H1 (cell line): ENCODE data around the gene TFRC. TPM values are rescaled to one million over a fixed set of nuclear protein-coding genes. Genes with fewer than 3 reads are reported as not detected.

Experiments
- CTCF ChIA-PET: fragments of 300-600 bp; sonication (Branson Sonifier 250); formaldehyde crosslinking; loops from one replicate; lab custom pipeline; 2021; ENCODE audit not compliant: partially characterized antibody; lab: Charles Lee
- POLR2A ChIA-PET: fragments of 300-600 bp; sonication (Branson Sonifier 250); formaldehyde crosslinking; loops from one replicate; lab custom pipeline; 2021; ENCODE audit warnings: inconsistent platforms; ENCODE audit not compliant: partially characterized antibody; lab: Charles Lee
- DNase-seq, 2 experiments: peaks; one replicate each; pipeline versions ENCODE4 v3.0.0 to v3.0.0-alpha.2; 2010 to 2022; ENCODE audit warnings: low spot score in 2 of 2, low read depth in 1 of 2, mixed read lengths in 1 of 2
- FAIRE-seq: peaks from 2 replicates; lab custom pipeline; 2011; peaks lifted over from hg19 to GRCh38; lab: Jason Lieb, UNC
- H2AFZ ChIP-seq: 2 replicates; pipeline ENCODE4 v1.8.1; 2012; ENCODE audit warnings: low read length, inconsistent platforms
- H2AK5ac ChIP-seq: 2 replicates; pipeline ENCODE4 v1.6.1; 2013; ENCODE audit warnings: low read depth, low read length
- H2BK120ac ChIP-seq: replicated peaks from 2 replicates; pipeline ENCODE3; 2013; ENCODE audit warnings: low read depth, low read length, inconsistent platforms
- H2BK12ac ChIP-seq: 2 replicates; pipeline ENCODE4 v1.6.1; 2013; ENCODE audit warnings: low read depth, low read length
- H2BK15ac ChIP-seq: 2 replicates; pipeline ENCODE4 v1.6.1; 2013; ENCODE audit warnings: low read length
- H2BK20ac ChIP-seq: 2 replicates; pipeline ENCODE4 v1.6.1; 2013; ENCODE audit warnings: low read length
- H2BK5ac ChIP-seq: 2 replicates; pipeline ENCODE4 v1.6.1; 2013; ENCODE audit warnings: low read depth, low read length
- H3K14ac ChIP-seq: 2 replicates; pipeline ENCODE4 v1.6.1; 2013; ENCODE audit warnings: inconsistent platforms; ENCODE audit not compliant: insufficient read length
- H3K18ac ChIP-seq: 2 replicates; pipeline ENCODE4 v1.6.1; 2013; ENCODE audit warnings: low read length; ENCODE audit errors: extremely low read depth
- H3K23ac ChIP-seq: 2 replicates; pipeline ENCODE4 v1.6.1; 2013; ENCODE audit warnings: inconsistent platforms; ENCODE audit not compliant: insufficient read length
- H3K23me2 ChIP-seq: 2 replicates; pipeline ENCODE4 v1.6.1; 2013; ENCODE audit warnings: low read depth, low read length
- H3K27ac ChIP-seq: 2 replicates; pipeline ENCODE4 v1.6.1; 2011; ENCODE audit warnings: low read depth, low read length, inconsistent platforms
- H3K27me3 ChIP-seq, 4 experiments: replicated peaks in 1 of 4; 1 replicate in 1 of 4; 2 replicates in 3 of 4; pipeline versions ENCODE4 v1.6.1 to v1.8.1; 2011 to 2013; ENCODE audit warnings: low read length in 3 of 4, mild to moderate bottlenecking in 3 of 4, inconsistent platforms in 2 of 4, mixed read lengths in 2 of 4, moderate library complexity in 1 of 4; ENCODE audit not compliant: control insufficient read depth in 3 of 4, insufficient read depth in 3 of 4; ENCODE audit errors: extremely low read depth in 1 of 4
- H3K36me3 ChIP-seq, 4 experiments: 2 replicates each; pipeline versions ENCODE4 v1.6.1 to v1.8.1; 2011 to 2013; ENCODE audit warnings: mild to moderate bottlenecking in 4 of 4, low read length in 3 of 4, moderate library complexity in 2 of 4, control low read depth in 1 of 4, inconsistent platforms in 1 of 4; ENCODE audit not compliant: insufficient read depth in 4 of 4, control insufficient read depth in 2 of 4
- H3K4ac ChIP-seq: replicated peaks from 2 replicates; pipeline ENCODE3; 2013; ENCODE audit warnings: low read length, low read depth, mixed read lengths, inconsistent platforms; ENCODE audit not compliant: insufficient read length
- H3K4me1 ChIP-seq, 4 experiments: replicated peaks in 1 of 4; 1 replicate in 1 of 4; 2 replicates in 3 of 4; pipeline versions ENCODE4 v1.6.1 to v1.8.1; 2011 to 2013; ENCODE audit warnings: low read length in 3 of 4, inconsistent platforms in 2 of 4, mixed read lengths in 1 of 4; ENCODE audit not compliant: insufficient read depth in 4 of 4, control insufficient read depth in 3 of 4
- H3K4me2 ChIP-seq, 2 experiments: 2 replicates each; pipeline versions ENCODE4 v1.6.1 to v1.8.1; 2011 to 2013; ENCODE audit warnings: low read depth in 2 of 2, low read length in 2 of 2, control low read depth in 1 of 2, inconsistent platforms in 1 of 2, mild to moderate bottlenecking in 1 of 2; ENCODE audit not compliant: insufficient read depth in 1 of 2
- H3K4me3 ChIP-seq, 4 experiments: fragments of 200-600, 300-600 bp in 1 of 4; sonication (generic), shearing (Covaris generic), sonication (Bioruptor Twin) in 1 of 4; 2 replicates each; pipeline versions ENCODE4 v1.5.1 to v1.8.1; 2011 to 2016; ENCODE audit warnings: low read length in 4 of 4, low read depth in 3 of 4, control low read depth in 2 of 4, inconsistent platforms in 2 of 4, mild to moderate bottlenecking in 2 of 4, mixed read lengths in 1 of 4, moderate library complexity in 1 of 4; ENCODE audit not compliant: insufficient read depth in 2 of 4; ENCODE audit errors: extremely low read depth in 1 of 4
- H3K56ac ChIP-seq: replicated peaks from 2 replicates; pipeline ENCODE3; 2013; ENCODE audit warnings: low read depth, mild to moderate bottlenecking, mixed read lengths, low read length, inconsistent platforms; ENCODE audit not compliant: insufficient read length
- H3K79me1 ChIP-seq: 2 replicates; pipeline ENCODE4 v1.6.1; 2013; ENCODE audit warnings: low read depth, low read length, control low read depth
- H3K79me2 ChIP-seq, 2 experiments: 2 replicates each; pipeline versions ENCODE4 v1.6.1 to v1.8.1; 2012 to 2013; ENCODE audit warnings: low read length in 2 of 2, mild to moderate bottlenecking in 2 of 2, inconsistent platforms in 1 of 2; ENCODE audit not compliant: insufficient read depth in 2 of 2, control insufficient read depth in 1 of 2
- H3K9ac ChIP-seq, 4 experiments: replicated peaks in 1 of 4; 1 replicate in 1 of 4; 2 replicates in 3 of 4; pipeline versions ENCODE4 v1.6.1 to v1.8.1; 2011 to 2013; ENCODE audit warnings: low read depth in 3 of 4, low read length in 3 of 4, control low read depth in 2 of 4, mild to moderate bottlenecking in 2 of 4, moderate library complexity in 2 of 4, inconsistent platforms in 1 of 4; ENCODE audit errors: extremely low read depth in 1 of 4
- H3K9me3 ChIP-seq, 2 experiments: 2 replicates each; pipeline versions ENCODE4 v1.6.1 to v1.8.1; 2012 to 2013; ENCODE audit warnings: mild to moderate bottlenecking in 2 of 2, moderate library complexity in 2 of 2, control low read depth in 1 of 2, inconsistent platforms in 1 of 2, low read depth in 1 of 2, low read length in 1 of 2, mixed read lengths in 1 of 2; ENCODE audit not compliant: insufficient read depth in 2 of 2
- H4K20me1 ChIP-seq, 2 experiments: replicated peaks in 1 of 2; 2 replicates each; pipeline versions ENCODE3 to v1.8.1; 2011 to 2013; ENCODE audit warnings: inconsistent platforms in 2 of 2, low read length in 2 of 2, mild to moderate bottlenecking in 1 of 2; ENCODE audit not compliant: insufficient read depth in 2 of 2, control insufficient read depth in 1 of 2
- H4K5ac ChIP-seq: 2 replicates; pipeline ENCODE4 v1.6.1; 2013; ENCODE audit warnings: low read length, low read depth, mixed read lengths, inconsistent platforms; ENCODE audit not compliant: insufficient read length
- H4K8ac ChIP-seq: 2 replicates; pipeline ENCODE4 v1.8.0; 2013; ENCODE audit warnings: mild to moderate bottlenecking, moderate library complexity, low read length, inconsistent platforms; ENCODE audit not compliant: insufficient read depth; ENCODE audit errors: extremely low read depth
- H4K91ac ChIP-seq: replicated peaks from 2 replicates; pipeline ENCODE3; 2013; ENCODE audit warnings: low read length, mixed read lengths, inconsistent platforms; ENCODE audit not compliant: insufficient read length
- CHD1 ChIP-seq: IDR thresholded peaks from 2 replicates; pipeline ENCODE4 v1.6.1; 2012; ENCODE audit warnings: low read depth, low read length, improper control_type of control experiment
- E2F6 ChIP-seq: IDR thresholded peaks from 2 replicates; pipeline ENCODE4 v1.6.1; 2012; ENCODE audit warnings: inconsistent platforms
- EGR1 ChIP-seq: IDR thresholded peaks from 2 replicates; pipeline ENCODE4 v1.6.1; 2011; ENCODE audit warnings: low read depth, low read length, borderline replicate concordance
- EZH2 ChIP-seq: fragments of 200-600 bp; sonication (generic); IDR thresholded peaks from 2 replicates; pipeline ENCODE4 v1.7.1; 2012; ENCODE audit warnings: low read depth, mild to moderate bottlenecking, moderate library complexity, low read length, inconsistent platforms; ENCODE audit not compliant: severe bottlenecking
- MAFK ChIP-seq: IDR thresholded peaks from 2 replicates; pipeline ENCODE4 v1.6.1; 2012; ENCODE audit warnings: low read depth, mild to moderate bottlenecking, improper control_type of control experiment, low read length
- RXRA ChIP-seq: IDR thresholded peaks from 2 replicates; pipeline ENCODE4 v1.6.1; 2011; ENCODE audit warnings: low read depth, mild to moderate bottlenecking, low read length, moderate library complexity; ENCODE audit not compliant: insufficient read depth
- TAF1 ChIP-seq: IDR thresholded peaks from 2 replicates; pipeline ENCODE4 v1.6.1; 2011; ENCODE audit warnings: mild to moderate bottlenecking, low read depth, low read length
- TAF7 ChIP-seq: optimal IDR thresholded peaks from 2 replicates; pipeline ENCODE3; 2011; ENCODE audit warnings: low read depth, mild to moderate bottlenecking, inconsistent platforms, low read length, moderate library complexity, borderline replicate concordance
- WGBS, 2 experiments: shearing (Covaris generic) in 1 of 2; methylation state at CpG; one replicate each; pipeline versions ENCODE4 v1.1.6 to v1.1.7; 2013 to 2015; ENCODE audit warnings: low lambda C conversion rate in 2 of 2, mixed read lengths in 2 of 2, inconsistent platforms in 1 of 2, low coverage in 1 of 2, missing lambda C conversion rate in 1 of 2; ENCODE audit not compliant: insufficient replicate concordance in 2 of 2, insufficient coverage in 1 of 2, insufficient read length in 1 of 2; ENCODE audit errors: extremely low coverage in 1 of 2, missing lambda C conversion rate in 1 of 2; 5-methylcytosine and 5-hydroxymethylcytosine counted together
- polyA plus RNA-seq, 7 experiments: library from polyadenylated mRNA; depleted of rRNA in 3 of 7; stranded (reverse) in 5 of 7; unstranded in 2 of 7; fragments of >200 nt in 5 of 7; fragments of 200-250 nt in 2 of 7; gene quantifications; 1 replicate in 5 of 7; 2 replicates in 1 of 7; 4 replicates in 1 of 7; pipeline versions ENCODE4 v1.2.1 to v1.2.3, GENCODE V29; 2011 to 2013; ENCODE audit warnings: missing spikeins in 2 of 7, mixed read lengths in 2 of 7
- total RNA-seq: library from RNA; stranded (reverse); fragmentation: NEBNext Ultra II Directional; extraction: Animal tissue kit (Norgen Biotek cat#: 25700); gene quantifications from 2 replicates; pipeline ENCODE4 v1.2.1, GENCODE V29; 2021
- TF ChIP-seq, protein P1 (sequence below): IDR thresholded peaks from 2 replicates; pipeline ENCODE4 v1.6.1; 2012; ENCODE audit warnings: inconsistent platforms

The TFRC gene
- total and polyA plus RNA-seq, 2 of the 8 experiments (the other 6 are each of a cell fraction or from before 2014, with no cell fraction given) = 67.3 to 161 TPM

DNA sequence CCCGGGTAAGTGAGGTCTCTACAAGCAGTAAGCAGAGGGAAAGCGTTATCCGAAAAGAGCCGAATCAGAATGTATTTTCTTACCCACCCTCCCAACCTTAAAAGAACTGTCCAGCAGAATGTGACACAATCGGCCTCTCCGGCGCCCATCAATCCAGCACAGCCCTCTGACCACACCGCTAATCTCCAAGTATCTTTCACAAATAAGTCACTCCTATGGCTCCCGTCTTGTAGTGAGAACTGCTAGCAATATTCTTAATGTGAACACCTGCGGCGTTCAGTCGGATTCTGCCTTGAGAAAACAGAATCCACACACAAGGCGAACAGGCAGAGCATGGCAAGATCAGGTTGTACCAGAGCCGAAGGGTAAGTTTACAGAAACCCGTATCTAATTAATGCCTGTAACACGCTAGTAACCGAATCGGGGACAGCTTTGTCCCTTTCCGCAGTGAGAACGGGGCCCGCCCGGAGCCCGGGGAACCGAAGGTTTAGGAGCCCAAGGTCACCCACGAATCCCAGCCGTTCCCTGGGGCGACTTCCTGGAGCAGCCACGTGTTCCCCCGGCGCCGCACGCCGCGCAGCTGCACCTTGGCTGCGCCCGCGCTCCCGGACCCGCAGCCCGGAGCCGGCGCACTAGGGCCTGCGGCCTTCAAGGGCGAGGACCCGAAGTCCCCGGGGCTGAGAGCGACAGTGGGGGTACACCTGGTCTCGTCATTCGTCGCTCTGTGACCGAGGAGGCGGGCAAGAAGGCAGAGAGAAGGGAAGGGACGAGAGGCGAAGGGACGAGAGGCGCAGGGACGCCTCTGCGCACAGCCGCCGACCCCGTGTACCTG is 672 bp downstream of the TFRC start:
- H3K4me1 ChIP-seq = peaks cover 2 to 10% (median 6%) of the 10 kb centered on the region in 4 experiments; a peak in 6 of 7 replicates
- peak overlapping the region; percentile 80 for H3K27ac ChIP-seq
- ChIA-PET POLR2A (interaction anchor here (0.7 to 3.4 kb wide), 17 partner anchors 11 to 262 kb away, joined by 3 to 11 read pairs (median 4); no protein-coding TSS in a partner anchor), CTCF (interaction anchor here (0.6 to 22.4 kb wide), 3 partner anchors 27 to 114 kb away, joined by 3 to 299 read pairs (median 3); no protein-coding TSS in a partner anchor)
- H2AFZ ChIP-seq = no peak overlapping the region
- H2AK5ac ChIP-seq = no peak overlapping the region
- peak overlapping the region; percentile 74 for H3K56ac ChIP-seq
- peak overlapping the region; percentile 68 for H3K18ac ChIP-seq
- peak overlapping the region; percentile 84; the same call in 1 of the 2 replicates for H2BK12ac ChIP-seq
- H2BK15ac ChIP-seq = no peak overlapping the region
- peak overlapping the region; percentile 67 to 89 (median 84) for H3K9ac ChIP-seq
- peaks cover 0 to 2% (median 0%) of the 10 kb centered on the region in 4 experiments; a peak in 2 of 8 replicates for H3K36me3 ChIP-seq
- H3K4me3 ChIP-seq = peak overlapping the region; percentile 68 to 93 (median 82)
- no peak overlapping the region for H3K23ac ChIP-seq
- 3% methylated on average over 43 of the region's 61 CpGs; no CpG with 5 or more reads in 1 of the 2 experiments for WGBS, 2 experiments
- peak overlapping the region; percentile 9 for H3K4ac ChIP-seq
- FAIRE-seq = no peak
- no peaks in the 10 kb centered on the region for H3K9me3 ChIP-seq
- peaks cover 30 to 50% of the 10 kb centered on the region in 2 experiments for H3K79me2 ChIP-seq
- DNase-seq = peak in 1 of 2 experiments; percentile 71
- no peak overlapping the region for H3K14ac ChIP-seq
- H2BK20ac ChIP-seq = no peak overlapping the region
- peak overlapping the region; percentile 43 to 85 for H3K4me2 ChIP-seq
- peaks cover 3 to 17% of the 10 kb centered on the region in 2 experiments for H4K20me1 ChIP-seq
- H3K23me2 ChIP-seq = peaks cover 2% of the 10 kb centered on the region
- no peak overlapping the region for H2BK120ac ChIP-seq
- H4K91ac ChIP-seq = no peak overlapping the region
- no peaks in the 10 kb centered on the region; a peak in 1 of 7 replicates for H3K27me3 ChIP-seq
- H2BK5ac ChIP-seq = peak overlapping the region; percentile 97
- peak overlapping the region; percentile 90 for H4K8ac ChIP-seq
- no peak overlapping the region for H4K5ac ChIP-seq
- no peaks in the 10 kb centered on the region; the same call in 1 of the 2 replicates for H3K79me1 ChIP-seq
- TF ChIP-seq EZH2 = no peak
- no peak for TF ChIP-seq TAF1
- no peak for TF ChIP-seq MAFK
- TF ChIP-seq EGR1 = no peak
- TF ChIP-seq, protein P1, sequence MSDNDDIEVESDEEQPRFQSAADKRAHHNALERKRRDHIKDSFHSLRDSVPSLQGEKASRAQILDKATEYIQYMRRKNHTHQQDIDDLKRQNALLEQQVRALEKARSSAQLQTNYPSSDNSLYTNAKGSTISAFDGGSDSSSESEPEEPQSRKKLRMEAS = peak; percentile 92
- peak; percentile 42; the same call in 1 of the 2 replicates for TF ChIP-seq E2F6
- no peak for TF ChIP-seq TAF7
- TF ChIP-seq RXRA = no peak
- no peak for TF ChIP-seq CHD1
